ENCODE data around the gene FAM181A. TPM values are rescaled to one million over a fixed set of nuclear protein-coding genes. Genes with fewer than 3 reads are reported as not detected.

FAM181A gene
- total RNA-seq, 1 experiment from 2014 or later: not detected

DNA sequence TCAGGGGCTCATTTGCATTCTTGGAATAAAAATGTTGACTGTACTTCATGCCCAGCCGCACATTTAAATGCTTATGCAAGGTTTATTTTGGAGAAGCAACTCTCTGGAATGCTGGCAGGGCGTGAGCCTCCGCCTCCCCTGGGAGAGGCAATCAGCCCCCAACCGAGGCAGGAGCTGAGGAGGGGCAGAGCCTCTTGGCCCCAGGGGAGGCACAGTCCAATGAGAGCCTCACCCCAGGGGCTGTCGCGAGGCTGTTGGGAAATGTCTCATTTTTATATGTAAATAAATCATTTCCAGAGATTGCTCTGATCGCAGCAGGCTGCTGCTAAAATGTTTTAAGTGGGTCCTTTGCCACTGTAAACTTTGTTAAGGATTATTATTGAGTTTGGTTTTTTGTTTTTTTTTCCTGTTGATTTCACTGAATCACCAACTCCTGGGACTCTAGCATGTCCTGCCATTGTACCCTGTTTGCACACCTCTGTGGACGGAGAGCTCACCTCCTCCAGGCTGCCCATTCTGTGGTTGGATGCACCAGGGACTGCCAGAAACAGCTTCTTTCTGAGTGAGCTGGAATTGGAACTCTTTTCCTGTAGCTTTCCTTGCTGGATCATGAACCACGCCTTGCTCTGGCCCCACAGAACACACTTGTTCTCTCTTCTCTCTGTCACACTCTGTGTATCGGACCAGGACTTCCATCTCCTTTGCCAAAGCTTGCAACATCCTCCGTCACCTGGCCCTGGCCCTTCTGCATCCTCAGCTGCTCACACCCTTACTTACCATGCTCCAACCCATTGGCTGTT lies 46.9 kb upstream of the FAM181A start:
- intact Hi-C loops (cut with micrococcal nuclease; ENCODE audit: unreplicated experiment): no loop called here
- CTCF ChIA-PET: no interaction called here
- no peaks in the 10 kb centered on the region for H3K36me3 Mint-ChIP-seq (ENCODE audit: insufficient read depth, unreplicated experiment)
- no peaks in the 10 kb centered on the region for H3K4me1 Mint-ChIP-seq (ENCODE audit: low read depth, unreplicated experiment)
- H3K27me3 Mint-ChIP-seq (ENCODE audit: unreplicated experiment): peaks cover 67% of the 10 kb centered on the region
- H3K4me3 Mint-ChIP-seq (ENCODE audit: low read depth, unreplicated experiment): no peak overlapping the region
- no peak overlapping the region for H3K27ac Mint-ChIP-seq (ENCODE audit: unreplicated experiment)
- H3K9me3 Mint-ChIP-seq (ENCODE audit: low read depth, unreplicated experiment): peaks cover 4% of the 10 kb centered on the region
- BruUV-seq (replicated peaks): no TSS peak
- DNase-seq: no peak
- TF ChIP-seq CTCF (IDR thresholded peaks at IDR 0.05; ENCODE audit: unreplicated experiment): no peak

GRCh38 chr14:93884950-93885349 lies 42.2 kb upstream of the FAM181A start:
- Mint-ChIP-seq H3K9me3 (ENCODE audit: low read depth, unreplicated experiment) (peaks cover 4% of the 10 kb centered on the region), H3K36me3 (ENCODE audit: insufficient read depth, unreplicated experiment) (no peaks in the 10 kb centered on the region), H3K27ac (ENCODE audit: unreplicated experiment) (no peak overlapping the region), H3K4me1 (ENCODE audit: low read depth, unreplicated experiment) (no peaks in the 10 kb centered on the region), H3K4me3 (ENCODE audit: low read depth, unreplicated experiment) (no peak overlapping the region), H3K27me3 (ENCODE audit: unreplicated experiment) (peaks cover 77% of the 10 kb centered on the region)
- DNase-seq: no peak
- CTCF ChIA-PET: no interaction called here
- no TSS peak for BruUV-seq (replicated peaks)
- no peak for TF ChIP-seq CTCF (IDR thresholded peaks at IDR 0.05; ENCODE audit: unreplicated experiment)
- intact Hi-C loops (cut with micrococcal nuclease; ENCODE audit: unreplicated experiment): no loop called here

- Mint-ChIP-seq H3K27me3 (ENCODE audit: unreplicated experiment) (peaks cover 71% of the 10 kb centered on the region), H3K36me3 (ENCODE audit: insufficient read depth, unreplicated experiment) (no peaks in the 10 kb centered on the region)
Observed at GRCh38 chr14:93888995-93889394, 38.1 kb upstream of the FAM181A start.

DNA sequence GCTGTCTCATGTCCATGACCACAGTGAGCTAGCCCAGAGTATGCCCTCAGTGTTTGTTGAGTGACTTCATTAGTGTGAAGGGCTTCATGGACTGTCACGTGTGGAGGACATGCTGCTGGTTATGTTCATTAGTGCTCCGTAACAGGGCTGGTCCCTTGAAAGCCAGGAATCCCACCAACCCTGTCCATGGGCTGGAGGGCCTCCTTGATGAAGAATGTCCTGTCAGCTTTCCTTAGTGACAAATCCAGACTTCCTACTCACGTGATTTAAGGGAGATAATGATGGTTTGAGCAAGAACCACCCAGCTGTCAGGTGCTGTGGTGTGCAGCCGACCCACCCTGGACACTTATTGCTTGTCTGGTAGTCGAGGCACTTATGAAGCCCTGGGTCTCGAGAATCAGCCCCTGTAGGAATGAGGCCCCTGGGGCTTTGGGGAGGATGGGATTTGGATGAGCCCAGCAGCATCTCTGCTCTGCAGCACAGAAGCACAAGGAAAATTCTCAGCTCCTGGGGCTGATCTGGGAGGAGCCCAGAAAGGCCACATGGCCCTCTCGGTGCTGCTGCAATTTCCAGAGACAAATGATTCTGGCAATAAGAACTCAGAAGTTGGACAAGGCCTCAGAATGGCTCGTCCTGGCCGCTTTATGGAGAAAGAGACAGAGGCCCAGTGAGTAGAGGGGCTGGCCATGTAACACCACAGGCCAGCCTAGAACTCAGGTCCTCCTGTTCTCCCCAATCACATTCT lies 37.2 kb upstream of the FAM181A start:
- Mint-ChIP-seq H3K27ac (ENCODE audit: unreplicated experiment) (no peak overlapping the region), H3K4me1 (ENCODE audit: low read depth, unreplicated experiment) (no peaks in the 10 kb centered on the region), H3K27me3 (ENCODE audit: unreplicated experiment) (peaks cover 71% of the 10 kb centered on the region), H3K9me3 (ENCODE audit: low read depth, unreplicated experiment) (no peaks in the 10 kb centered on the region), H3K4me3 (ENCODE audit: low read depth, unreplicated experiment) (no peak overlapping the region), H3K36me3 (ENCODE audit: insufficient read depth, unreplicated experiment) (no peaks in the 10 kb centered on the region)
- DNase-seq: no peak
- CTCF ChIA-PET: interaction anchor here (0.6 kb wide), 1 partner anchor 41 kb away, joined by 3 read pairs; no protein-coding TSS in a partner anchor
- intact Hi-C loops (cut with micrococcal nuclease; ENCODE audit: unreplicated experiment): loop anchor here (10.0 kb wide), 1 partner anchor 155 kb away; no protein-coding TSS in a partner anchor
- no TSS peak for BruUV-seq (replicated peaks)
- TF ChIP-seq CTCF (IDR thresholded peaks at IDR 0.05; ENCODE audit: unreplicated experiment): no peak

More at GRCh38 chr14:93888995-93889394, 38.1 kb upstream of the FAM181A start:
- CTCF ChIA-PET: no interaction called here
- no peak for TF ChIP-seq CTCF (IDR thresholded peaks at IDR 0.05; ENCODE audit: unreplicated experiment)
- no TSS peak for BruUV-seq (replicated peaks)
- Mint-ChIP-seq H3K4me3 (ENCODE audit: low read depth, unreplicated experiment) (no peak overlapping the region), H3K9me3 (ENCODE audit: low read depth, unreplicated experiment) (no peaks in the 10 kb centered on the region), H3K4me1 (ENCODE audit: low read depth, unreplicated experiment) (no peaks in the 10 kb centered on the region), H3K27ac (ENCODE audit: unreplicated experiment) (no peak overlapping the region)
- DNase-seq: no peak
- intact Hi-C loops (cut with micrococcal nuclease; ENCODE audit: unreplicated experiment): no loop called here

Data from Calu3 (cell line).